ENCODE measurements around the gene VANGL2. TPM values are rescaled to one million over a fixed set of nuclear protein-coding genes. Genes with fewer than 3 reads are reported as not detected.

Gene VANGL2
- total and polyA plus RNA-seq, 4 donors: 0.07 to 1.4 (median 0.12) TPM

DNA sequence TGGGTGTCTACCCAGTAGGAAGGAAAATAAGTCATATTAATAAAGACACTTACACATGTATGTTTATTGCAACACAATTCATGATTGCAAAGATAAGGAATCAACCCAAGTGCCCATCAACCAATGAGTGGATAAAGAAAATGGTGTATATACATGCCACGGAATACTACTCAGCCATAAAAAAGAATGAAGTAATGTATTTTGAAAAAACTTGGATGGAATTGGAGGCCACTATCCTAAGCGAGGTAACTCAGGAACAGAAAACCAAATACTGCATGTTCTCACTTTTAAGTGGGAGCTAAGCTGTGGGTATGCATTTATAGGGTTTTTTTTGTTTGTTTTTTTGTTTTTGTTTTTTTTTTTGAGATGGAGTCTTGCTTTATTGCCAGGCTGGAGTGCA is 49.1 kb downstream of the VANGL2 start (continued):
- TF ChIP-seq FOXA2 (IDR thresholded peaks at IDR 0.05): no peak

DNA sequence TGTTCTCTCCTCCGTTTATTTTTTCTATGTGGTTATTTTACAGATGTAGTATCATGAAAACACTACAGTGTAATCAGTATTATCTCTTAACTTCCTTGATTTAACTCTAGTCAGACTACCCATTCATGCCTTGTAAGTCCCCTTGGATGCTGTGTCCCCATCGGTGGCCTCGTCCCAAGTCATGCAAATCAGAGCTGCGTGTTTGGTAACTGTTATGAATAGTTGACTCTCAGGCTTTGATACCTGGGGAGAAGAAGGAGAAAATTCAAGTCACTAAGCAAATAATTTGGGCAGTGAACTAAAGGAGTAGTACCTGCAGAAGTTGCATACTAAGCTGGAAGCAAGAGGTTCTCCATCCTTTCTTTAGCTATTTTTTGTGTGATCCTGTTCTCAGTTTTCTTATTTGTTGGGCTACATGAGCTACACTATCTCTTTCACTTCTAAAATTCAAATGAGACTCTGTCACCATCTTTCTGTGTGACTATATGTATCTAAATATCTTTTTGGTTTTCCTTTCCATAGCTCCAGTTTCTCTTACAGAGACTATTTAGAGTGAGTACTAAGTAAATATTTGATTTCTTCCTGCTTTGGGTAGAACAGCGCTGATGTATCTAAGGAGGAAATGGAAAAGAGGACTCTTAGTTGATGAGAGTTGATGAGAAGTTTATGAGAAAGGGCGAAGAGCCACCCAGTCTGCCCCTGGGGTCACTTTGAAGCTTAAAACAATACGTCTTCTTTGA is 50.9 kb downstream of the VANGL2 start:
- H3K9ac ChIP-seq (ENCODE audit: low read depth in 1 of 2, low read length in 2 of 2): no peak overlapping the region

DNA sequence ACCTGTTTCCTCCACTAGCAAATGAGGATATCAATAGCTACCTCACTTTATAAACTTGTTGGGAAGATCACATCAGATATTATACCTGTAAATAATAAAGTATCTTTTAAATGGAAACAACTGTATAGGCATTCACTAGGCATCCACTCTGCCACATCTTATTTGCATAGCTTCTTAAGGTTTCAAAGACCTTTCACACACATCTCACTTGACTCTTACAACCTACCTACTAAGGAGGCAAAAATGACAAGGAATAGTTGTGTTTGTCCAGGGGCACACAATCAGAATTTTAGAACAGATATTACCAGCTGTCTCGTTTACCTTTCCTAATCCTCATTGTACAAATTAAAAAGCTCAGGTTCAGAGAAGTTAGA is 51.5 kb downstream of the VANGL2 start:
- TF ChIP-seq RXRA (IDR thresholded peaks at IDR 0.05): no peak
- no peak for TF ChIP-seq EGR1 (IDR thresholded peaks at IDR 0.05; ENCODE audit: low read depth in 2 of 2)
- TF ChIP-seq, protein P1, sequence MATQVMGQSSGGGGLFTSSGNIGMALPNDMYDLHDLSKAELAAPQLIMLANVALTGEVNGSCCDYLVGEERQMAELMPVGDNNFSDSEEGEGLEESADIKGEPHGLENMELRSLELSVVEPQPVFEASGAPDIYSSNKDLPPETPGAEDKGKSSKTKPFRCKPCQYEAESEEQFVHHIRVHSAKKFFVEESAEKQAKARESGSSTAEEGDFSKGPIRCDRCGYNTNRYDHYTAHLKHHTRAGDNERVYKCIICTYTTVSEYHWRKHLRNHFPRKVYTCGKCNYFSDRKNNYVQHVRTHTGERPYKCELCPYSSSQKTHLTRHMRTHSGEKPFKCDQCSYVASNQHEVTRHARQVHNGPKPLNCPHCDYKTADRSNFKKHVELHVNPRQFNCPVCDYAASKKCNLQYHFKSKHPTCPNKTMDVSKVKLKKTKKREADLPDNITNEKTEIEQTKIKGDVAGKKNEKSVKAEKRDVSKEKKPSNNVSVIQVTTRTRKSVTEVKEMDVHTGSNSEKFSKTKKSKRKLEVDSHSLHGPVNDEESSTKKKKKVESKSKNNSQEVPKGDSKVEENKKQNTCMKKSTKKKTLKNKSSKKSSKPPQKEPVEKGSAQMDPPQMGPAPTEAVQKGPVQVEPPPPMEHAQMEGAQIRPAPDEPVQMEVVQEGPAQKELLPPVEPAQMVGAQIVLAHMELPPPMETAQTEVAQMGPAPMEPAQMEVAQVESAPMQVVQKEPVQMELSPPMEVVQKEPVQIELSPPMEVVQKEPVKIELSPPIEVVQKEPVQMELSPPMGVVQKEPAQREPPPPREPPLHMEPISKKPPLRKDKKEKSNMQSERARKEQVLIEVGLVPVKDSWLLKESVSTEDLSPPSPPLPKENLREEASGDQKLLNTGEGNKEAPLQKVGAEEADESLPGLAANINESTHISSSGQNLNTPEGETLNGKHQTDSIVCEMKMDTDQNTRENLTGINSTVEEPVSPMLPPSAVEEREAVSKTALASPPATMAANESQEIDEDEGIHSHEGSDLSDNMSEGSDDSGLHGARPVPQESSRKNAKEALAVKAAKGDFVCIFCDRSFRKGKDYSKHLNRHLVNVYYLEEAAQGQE (IDR thresholded peaks at IDR 0.05): no peak
- no peak for TF ChIP-seq HNF4G (IDR thresholded peaks at IDR 0.05)
- TF ChIP-seq YY1 (IDR thresholded peaks at IDR 0.05): no peak
- TF ChIP-seq, protein P2, sequence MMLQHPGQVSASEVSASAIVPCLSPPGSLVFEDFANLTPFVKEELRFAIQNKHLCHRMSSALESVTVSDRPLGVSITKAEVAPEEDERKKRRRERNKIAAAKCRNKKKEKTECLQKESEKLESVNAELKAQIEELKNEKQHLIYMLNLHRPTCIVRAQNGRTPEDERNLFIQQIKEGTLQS (IDR thresholded peaks at IDR 0.05): no peak
- TF ChIP-seq GABPA (IDR thresholded peaks at IDR 0.05 in 1 of 2, conservative IDR thresholded peaks at IDR 0.05 in 1 of 2): no peak
- no peak for DNase-seq (ENCODE audit: low spot score)
- H3K4me1 ChIP-seq (ENCODE audit: control insufficient read depth in 4 of 4, insufficient read depth in 4 of 4, low read length in 3 of 4): no peaks in the 10 kb centered on the region
- H3K27ac ChIP-seq (ENCODE audit: low read depth in 1 of 2, low read length in 2 of 2): no peak overlapping the region
- H3K4me3 ChIP-seq (ENCODE audit: low read depth in 1 of 3, low read length in 3 of 3): no peak overlapping the region
- 83% methylated on average over 1 of the region's 1 CpG for WGBS
- H3K27me3 ChIP-seq (ENCODE audit: control insufficient read depth in 4 of 4, insufficient read depth in 4 of 4, low read length in 3 of 4): no peaks in the 10 kb centered on the region
- no peak overlapping the region for H3K9ac ChIP-seq (ENCODE audit: low read depth in 1 of 2, low read length in 2 of 2)
- no peaks in the 10 kb centered on the region for H3K36me3 ChIP-seq (ENCODE audit: control insufficient read depth in 4 of 4, insufficient read depth in 3 of 4, low read depth in 1 of 4, low read length in 3 of 4)
- H3K9me3 ChIP-seq (ENCODE audit: control insufficient read depth in 4 of 4, low read length in 3 of 4): no peaks in the 10 kb centered on the region

More for the DNA sequence above, 50.9 kb downstream of the VANGL2 start:
- Histone ChIP-seq H3K4me1 (ENCODE audit: control insufficient read depth in 4 of 4, insufficient read depth in 4 of 4, low read length in 3 of 4) (no peaks in the 10 kb centered on the region), H3K27ac (ENCODE audit: low read depth in 1 of 2, low read length in 2 of 2) (no peak overlapping the region), H3K27me3 (ENCODE audit: control insufficient read depth in 4 of 4, insufficient read depth in 4 of 4, low read length in 3 of 4) (no peaks in the 10 kb centered on the region), H3K4me3 (ENCODE audit: low read depth in 1 of 3, low read length in 3 of 3) (no peak overlapping the region), H3K36me3 (ENCODE audit: control insufficient read depth in 4 of 4, insufficient read depth in 3 of 4, low read depth in 1 of 4, low read length in 3 of 4) (no peaks in the 10 kb centered on the region), H3K9me3 (ENCODE audit: control insufficient read depth in 4 of 4, low read length in 3 of 4) (no peaks in the 10 kb centered on the region)
- 66% methylated on average over 7 of the region's 7 CpGs for WGBS
- TF ChIP-seq RXRA (IDR thresholded peaks at IDR 0.05): no peak
- TF ChIP-seq YY1 (IDR thresholded peaks at IDR 0.05): no peak
- TF ChIP-seq EGR1 (IDR thresholded peaks at IDR 0.05; ENCODE audit: low read depth in 2 of 2): no peak
- no peak for TF ChIP-seq SP1 (IDR thresholded peaks at IDR 0.05)
- no peak for TF ChIP-seq TAF1 (conservative IDR thresholded peaks at IDR 0.05)
- TF ChIP-seq FOXA1 (IDR thresholded peaks at IDR 0.05): no peak
- TF ChIP-seq HNF4G (IDR thresholded peaks at IDR 0.05): no peak
- TF ChIP-seq, protein P2 (IDR thresholded peaks at IDR 0.05): no peak
- TF ChIP-seq, protein P3, sequence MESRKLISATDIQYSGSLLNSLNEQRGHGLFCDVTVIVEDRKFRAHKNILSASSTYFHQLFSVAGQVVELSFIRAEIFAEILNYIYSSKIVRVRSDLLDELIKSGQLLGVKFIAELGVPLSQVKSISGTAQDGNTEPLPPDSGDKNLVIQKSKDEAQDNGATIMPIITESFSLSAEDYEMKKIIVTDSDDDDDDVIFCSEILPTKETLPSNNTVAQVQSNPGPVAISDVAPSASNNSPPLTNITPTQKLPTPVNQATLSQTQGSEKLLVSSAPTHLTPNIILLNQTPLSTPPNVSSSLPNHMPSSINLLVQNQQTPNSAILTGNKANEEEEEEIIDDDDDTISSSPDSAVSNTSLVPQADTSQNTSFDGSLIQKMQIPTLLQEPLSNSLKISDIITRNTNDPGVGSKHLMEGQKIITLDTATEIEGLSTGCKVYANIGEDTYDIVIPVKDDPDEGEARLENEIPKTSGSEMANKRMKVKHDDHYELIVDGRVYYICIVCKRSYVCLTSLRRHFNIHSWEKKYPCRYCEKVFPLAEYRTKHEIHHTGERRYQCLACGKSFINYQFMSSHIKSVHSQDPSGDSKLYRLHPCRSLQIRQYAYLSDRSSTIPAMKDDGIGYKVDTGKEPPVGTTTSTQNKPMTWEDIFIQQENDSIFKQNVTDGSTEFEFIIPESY (IDR thresholded peaks at IDR 0.05): no peak
- no peak for DNase-seq (ENCODE audit: low spot score)

Measured in liver (tissue), 9 donors.